NT2/D1 (cell line): ENCODE data around the gene CD58.
"Not testable (repeated sequence)": the region's sequence is repeated elsewhere in the genome, so short reads cannot be mapped to it uniquely, and the experiment has no call there.

Experiments used
- SUZ12 ChIP-seq: IDR thresholded peaks from 2 replicates; pipeline ENCODE4 v1.6.1; 2011; ENCODE audit not compliant: insufficient read length, insufficient read depth; ENCODE audit errors: extremely low read depth
- YY1 ChIP-seq: IDR thresholded peaks from 2 replicates; pipeline ENCODE4 v1.6.1; 2011; ENCODE audit not compliant: insufficient read length, insufficient read depth
- ZNF274 ChIP-seq: IDR thresholded peaks from 2 replicates; pipeline ENCODE4 v1.6.1; 2011; ENCODE audit warnings: mild to moderate bottlenecking, low read depth, low read length

DNA sequence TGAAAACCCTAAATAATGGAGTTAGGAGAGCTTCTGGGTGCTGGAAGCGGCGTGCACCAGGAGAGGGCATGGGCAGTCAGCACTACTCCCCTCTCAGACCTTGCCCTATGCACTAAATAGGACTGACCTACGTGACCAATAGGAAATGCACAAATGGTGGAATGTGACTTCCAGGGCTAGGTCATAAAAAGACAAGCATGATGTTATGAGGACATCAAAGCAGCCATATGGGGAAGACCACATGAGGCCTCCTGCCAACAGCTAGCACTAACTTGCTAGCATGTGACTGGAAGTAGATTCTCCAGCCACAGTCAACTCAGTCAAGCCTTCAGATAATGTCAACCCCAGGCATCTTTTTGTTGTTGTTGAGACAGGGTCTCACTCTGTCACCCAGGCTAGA, 49.6 kb upstream of the CD58 start:
- TF ChIP-seq YY1, ZNF274, SUZ12: not testable (repeated sequence)
